ENCODE measurements around the gene BEST4. TPM values are rescaled to one million over a fixed set of nuclear protein-coding genes. Genes with fewer than 3 reads are reported as not detected.

Gene BEST4
- total RNA-seq, 4 donors from 2014 or later, result 0.21 to 0.98 TPM; not detected in 2

- DNase-seq (ENCODE audit: low spot score in 2 of 2), result no peak
- H3K27ac ChIP-seq, result peak overlapping the region in 3 of 4 donors; percentile 24 to 96 (median 51)
- TF ChIP-seq EP300 (IDR thresholded peaks at IDR 0.05), result no peak
- TF ChIP-seq CTCF (IDR thresholded peaks at IDR 0.05), result no peak
- no peak for TF ChIP-seq POLR2A (IDR thresholded peaks at IDR 0.05)
- WGBS, 2 donors, result 82 to 94% methylated on average over 2 to 3 of the region's 6 CpGs
- no peak overlapping the region for H3K4me3 ChIP-seq
- peaks cover 0 to 70% (median 21%) of the 10 kb centered on the region in 4 donors for H3K4me1 ChIP-seq
- no peaks in the 10 kb centered on the region for H3K9me3 ChIP-seq
- no peaks in the 10 kb centered on the region for H3K27me3 ChIP-seq
- H3K36me3 ChIP-seq, result peaks cover 0 to 16% (median 0%) of the 10 kb centered on the region in 3 donors
Observed at GRCh38 chr1:44822131-44822701, 34.2 kb upstream of the BEST4 start.

GRCh38 chr1:44821240-44821715 is 33.3 kb upstream of the BEST4 start:
- H3K4me1 ChIP-seq, result peaks cover 0 to 61% (median 18%) of the 10 kb centered on the region in 4 donors
- TF ChIP-seq POLR2A (IDR thresholded peaks at IDR 0.05) (no peak), EP300 (IDR thresholded peaks at IDR 0.05) (no peak), CTCF (IDR thresholded peaks at IDR 0.05) (no peak)
- no peaks in the 10 kb centered on the region for H3K9me3 ChIP-seq
- WGBS, 2 donors, result 74 to 79% methylated on average over 9 of the region's 9 CpGs
- H3K4me3 ChIP-seq, result no peak overlapping the region
- peaks cover 0 to 16% (median 0%) of the 10 kb centered on the region in 3 donors for H3K36me3 ChIP-seq
- no peaks in the 10 kb centered on the region for H3K27me3 ChIP-seq
- no peak for DNase-seq (ENCODE audit: low spot score in 2 of 2)
- peak overlapping the region; percentile 71 to 96 (median 96) for H3K27ac ChIP-seq

GRCh38 chr1:44820328-44821239 is 32.6 kb upstream of the BEST4 start:
- no peak for DNase-seq (ENCODE audit: low spot score in 2 of 2)
- H3K4me1 ChIP-seq, result peaks cover 0 to 54% (median 15%) of the 10 kb centered on the region in 4 donors
- peak overlapping the region; percentile 71 to 96 (median 96) for H3K27ac ChIP-seq
- TF ChIP-seq CTCF (IDR thresholded peaks at IDR 0.05) (no peak), POLR2A (IDR thresholded peaks at IDR 0.05) (no peak), EP300 (IDR thresholded peaks at IDR 0.05) (no peak)
- WGBS, 2 donors, result 20 to 28% methylated on average over 25 of the region's 25 CpGs
- no peaks in the 10 kb centered on the region for H3K9me3 ChIP-seq
- peak overlapping the region; percentile 28 to 66 (median 58) for H3K4me3 ChIP-seq
- peaks cover 0 to 16% (median 0%) of the 10 kb centered on the region in 3 donors for H3K36me3 ChIP-seq
- H3K27me3 ChIP-seq, result no peaks in the 10 kb centered on the region

GRCh38 chr1:44819608-44820327 is 31.8 kb upstream of the BEST4 start:
- peak in 1 of 5 experiments; percentile 33 for TF ChIP-seq CTCF (IDR thresholded peaks at IDR 0.05)
- peak; percentile 83 to 87 for TF ChIP-seq POLR2A (IDR thresholded peaks at IDR 0.05)
- TF ChIP-seq EP300 (IDR thresholded peaks at IDR 0.05), result peak; percentile 12 to 99
- WGBS, 2 donors, result 5 to 7% methylated on average over 28 to 33 of the region's 33 CpGs
- peaks cover 0 to 53% (median 15%) of the 10 kb centered on the region in 4 donors for H3K4me1 ChIP-seq
- peak overlapping the region; percentile 28 to 66 (median 58) for H3K4me3 ChIP-seq
- peaks cover 0 to 16% (median 0%) of the 10 kb centered on the region in 3 donors for H3K36me3 ChIP-seq
- H3K27me3 ChIP-seq, result no peaks in the 10 kb centered on the region
- no peaks in the 10 kb centered on the region for H3K9me3 ChIP-seq
- H3K27ac ChIP-seq, result peak overlapping the region; percentile 71 to 96 (median 96)
- DNase-seq (ENCODE audit: low spot score in 2 of 2), result peak; percentile 50 to 72
